Peyer's patch (tissue), 4 donors: Measurements from ENCODE around the gene COTL1. TPM values are rescaled to one million over a fixed set of nuclear protein-coding genes. Genes with fewer than 3 reads are reported as not detected.
A peak's percentile ranks its signal among the peaks of the same experiment; 100 is the strongest.
"Not testable (repeated sequence)": the region's sequence is repeated elsewhere in the genome, so short reads cannot be mapped to it uniquely, and the experiment has no call there.

ENCODE experiments used
- DNase-seq, 3 donors: peaks; one replicate each; pipeline ENCODE4 v3.0.0-alpha.2; 2017 to 2019
- H3K27ac ChIP-seq, 4 donors: fragments of 200-600 bp; sonication (generic); one replicate each; pipeline ENCODE4 v1.5.1; 2016 to 2019
- H3K27me3 ChIP-seq, 2 donors: fragments of 200-600 bp; sonication (generic); one replicate each; pipeline ENCODE4 v1.5.1; 2019
- H3K36me3 ChIP-seq, 3 donors: fragments of 200-600 bp; sonication (generic); one replicate each; pipeline ENCODE4 v1.5.1; 2016 to 2019
- H3K4me1 ChIP-seq, 4 donors: fragments of 200-600 bp; sonication (generic); one replicate each; pipeline ENCODE4 v1.5.1; 2016 to 2019
- H3K4me3 ChIP-seq, 4 donors: fragments of 200-600 bp; sonication (generic); 1 replicate in 3 of 4; 2 replicates in 1 of 4; pipeline ENCODE4 v1.5.1; 2016 to 2019; ENCODE audit warnings: mild to moderate bottlenecking in 1 of 4
- H3K9me3 ChIP-seq, 4 donors: fragments of 200-600 bp; sonication (generic); one replicate each; pipeline ENCODE4 v1.5.1; 2016 to 2019; ENCODE audit warnings: mild to moderate bottlenecking in 1 of 4
- CTCF ChIP-seq, 6 experiments: fragments of 450-650 bp in 4 of 6; fragments of 200-600 bp in 2 of 6; sonication (generic) in 1 of 6; IDR thresholded peaks; one replicate each; pipeline ENCODE4 v1.5.1; 2017 to 2019; ENCODE audit warnings: antibody characterized with exemption in 6 of 6, mild to moderate bottlenecking in 3 of 6, moderate library complexity in 1 of 6
- POLR2A ChIP-seq, 2 donors: fragments of 450-650 bp; IDR thresholded peaks; one replicate each; pipeline ENCODE4 v1.5.1; 2017; ENCODE audit warnings: antibody characterized with exemption in 2 of 2, mild to moderate bottlenecking in 2 of 2, moderate library complexity in 2 of 2
- total RNA-seq, 4 donors: library from RNA; depleted of rRNA; stranded (reverse); fragments of >200 nt; gene quantifications; one replicate each; pipeline ENCODE4 v1.1.0, GENCODE V29; 2016

Gene COTL1
- total RNA-seq, 4 donors from 2014 or later: 29.6 to 84.2 (median 43.1) TPM

DNA sequence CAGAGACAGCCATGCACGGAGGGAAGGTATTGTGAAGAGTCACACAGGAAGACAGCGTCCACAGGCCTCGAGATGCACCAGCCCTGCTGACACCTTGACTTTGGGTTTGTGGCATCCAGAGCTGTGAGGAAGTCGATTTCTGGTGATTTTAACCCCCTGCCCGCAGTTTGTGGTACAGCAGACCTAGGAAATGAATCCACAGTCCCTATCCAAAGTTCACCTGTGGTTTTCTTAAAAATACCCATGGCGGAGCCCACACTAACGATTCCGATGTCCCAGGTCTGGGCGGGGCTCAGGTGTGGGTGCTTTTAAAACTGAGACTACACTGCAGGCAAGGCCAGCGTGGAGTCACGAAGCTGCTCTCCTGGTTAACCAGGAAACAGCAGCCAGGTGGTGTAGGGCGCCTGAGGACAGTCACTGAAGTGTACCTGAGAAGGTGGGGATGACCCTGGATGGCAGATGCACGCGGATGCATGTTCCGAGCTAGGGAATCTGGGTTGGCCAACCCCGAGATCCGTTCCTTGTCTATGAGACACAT is 99.0 kb downstream of the COTL1 start:
- Histone ChIP-seq H3K27ac (peak overlapping the region; percentile 8 to 46 (median 24)), H3K36me3 (no peaks in the 10 kb centered on the region), H3K4me3 (no peak overlapping the region), H3K27me3 (no peaks in the 10 kb centered on the region), H3K9me3 (no peaks in the 10 kb centered on the region), H3K4me1 (peaks cover 0 to 14% (median 11%) of the 10 kb centered on the region in 4 donors)
- peak in 2 of 6 experiments; percentile 16 to 22 for TF ChIP-seq CTCF (IDR thresholded peaks at IDR 0.05)
- no peak for TF ChIP-seq POLR2A (IDR thresholded peaks at IDR 0.05)
- DNase-seq: peak in 2 of 3 donors; percentile 52 to 78

DNA sequence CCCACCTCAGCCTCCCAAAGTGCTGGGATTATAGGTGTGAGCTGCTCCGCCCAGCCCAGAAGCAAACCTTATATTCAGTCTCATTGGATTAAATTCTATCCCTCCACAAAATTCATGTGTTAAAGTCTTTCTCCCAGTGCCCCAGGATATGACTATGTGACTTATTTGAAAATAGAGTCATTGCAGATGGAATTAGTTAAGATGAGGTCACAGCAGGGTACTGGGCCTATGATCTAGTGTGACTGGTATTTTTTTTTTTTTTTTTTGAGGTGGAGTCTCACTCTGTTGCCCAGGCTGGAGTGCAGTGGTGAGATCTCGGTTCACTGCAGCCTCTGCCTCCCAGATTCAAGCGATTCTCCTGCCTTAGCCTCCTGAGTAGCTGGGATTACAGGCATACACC is 99.7 kb downstream of the COTL1 start:
- not testable (repeated sequence) for DNase-seq, H3K9me3 ChIP-seq
- peak overlapping the region in 2 of 4 donors; percentile 8 to 10 for H3K27ac ChIP-seq

GRCh38 chr16:84517366-84517765 is 100.5 kb downstream of the COTL1 start:
- no peaks in the 10 kb centered on the region for H3K9me3 ChIP-seq
- DNase-seq: peak in 1 of 3 donors; percentile 21
- TF ChIP-seq POLR2A (IDR thresholded peaks at IDR 0.05) (no peak), CTCF (IDR thresholded peaks at IDR 0.05) (no peak)
- H3K36me3 ChIP-seq: no peaks in the 10 kb centered on the region
- H3K4me1 ChIP-seq: peaks cover 0 to 14% (median 11%) of the 10 kb centered on the region in 4 donors
- H3K27me3 ChIP-seq: no peaks in the 10 kb centered on the region
- no peak overlapping the region for H3K27ac ChIP-seq
- no peak overlapping the region for H3K4me3 ChIP-seq

More for the DNA sequence above, 99.7 kb downstream of the COTL1 start:
- H3K4me1 ChIP-seq: peaks cover 0 to 14% (median 11%) of the 10 kb centered on the region in 4 donors
- H3K36me3 ChIP-seq, H3K4me3 ChIP-seq, H3K27me3 ChIP-seq: not testable (repeated sequence)

Other genes starting within 250 kb of the COTL1 start
- 100 to 1,000 TPM in 2 of 4 donors, 10 to 100 TPM in 2; 84.2 to 148 (median 115) TPM for gene ATP2C2, start 249.5 kb downstream of the COTL1 start, total RNA-seq
- 10 to 100 TPM in 3 of 4 donors, 1 to 10 TPM in 1; 7.4 to 54.3 (median 47.0) TPM for gene MEAK7, start 113.4 kb downstream of the COTL1 start, total RNA-seq
- 10 to 100 TPM; 57.8 to 81.4 (median 74.4) TPM for gene KLHL36, start 30.4 kb upstream of the COTL1 start, total RNA-seq
- gene USP10, start 81.9 kb upstream of the COTL1 start, total RNA-seq: 10 to 100 TPM; 48.0 to 85.5 (median 59.9) TPM
- 100 to 1,000 TPM in 2 of 4 donors, 10 to 100 TPM in 2; 19.6 to 319 (median 84.3) TPM for gene CRISPLD2, start 201.9 kb upstream of the COTL1 start, total RNA-seq